Hematopoietic multipotent progenitor cell treated with erythropoietin and hydrocortisone succinate and interleukin-3 and kit ligand, for 15 days (in vitro differentiated cells): ENCODE data around the gene ADCYAP1.

Experiments used
- DNase-seq: peaks from one replicate; pipeline ENCODE4 v3.0.0-alpha.2; 2015; ENCODE audit warnings: low spot score

ADCYAP1 gene

GRCh38 chr18:910247-910646 is 5.6 kb downstream of the ADCYAP1 start:
- no peak for DNase-seq

- no peak for DNase-seq
These were observed 6.4 kb downstream of the ADCYAP1 start for GRCh38 chr18:911025-911424.

GRCh38 chr18:911486-911885 is 6.8 kb downstream of the ADCYAP1 start:
- no peak for DNase-seq

GRCh38 chr18:916562-916961 is 11.9 kb downstream of the ADCYAP1 start:
- no peak for DNase-seq

- DNase-seq, result no peak
These were observed 14.4 kb downstream of the ADCYAP1 start for GRCh38 chr18:919078-919477.

GRCh38 chr18:923144-923866 is 18.6 kb downstream of the ADCYAP1 start:
- no peak for DNase-seq

- DNase-seq, result no peak
These were observed 20.3 kb downstream of the ADCYAP1 start for GRCh38 chr18:924987-925386.

- no peak for DNase-seq
These were observed 22.3 kb downstream of the ADCYAP1 start for GRCh38 chr18:926946-927345.

- no peak for DNase-seq
These were observed 28.4 kb downstream of the ADCYAP1 start for GRCh38 chr18:933082-933481.

GRCh38 chr18:934518-935133 is 30.0 kb downstream of the ADCYAP1 start:
- DNase-seq, result no peak

- DNase-seq, result no peak
These were observed 32.3 kb downstream of the ADCYAP1 start for GRCh38 chr18:936941-937340.

GRCh38 chr18:939166-939565 is 34.5 kb downstream of the ADCYAP1 start:
- no peak for DNase-seq

- no peak for DNase-seq
These were observed 35.3 kb downstream of the ADCYAP1 start for GRCh38 chr18:939958-940357.

GRCh38 chr18:941331-941730 is 36.7 kb downstream of the ADCYAP1 start:
- DNase-seq, result no peak

GRCh38 chr18:944440-944839 is 39.8 kb downstream of the ADCYAP1 start:
- no peak for DNase-seq

- no peak for DNase-seq
These were observed 45.3 kb downstream of the ADCYAP1 start for GRCh38 chr18:949724-950631.

GRCh38 chr18:950882-951495 is 46.3 kb downstream of the ADCYAP1 start:
- no peak for DNase-seq

- no peak for DNase-seq
These were observed 50.9 kb downstream of the ADCYAP1 start for GRCh38 chr18:955384-956066.

GRCh38 chr18:957829-958228 is 53.2 kb downstream of the ADCYAP1 start:
- no peak for DNase-seq

GRCh38 chr18:959854-960253 is 55.2 kb downstream of the ADCYAP1 start:
- DNase-seq, result no peak
